Measurements from ENCODE around the gene TRIL.

Gene TRIL

GRCh38 chr7:28939844-28940544 is 18.1 kb downstream of the TRIL start:
- POLR2A ChIA-PET (ENCODE audit: low non-redundant PET): no interaction called here
- no peak for DNase-seq (ENCODE audit: low spot score)
- no peak overlapping the region for H3K27ac ChIP-seq
- CTCF ChIA-PET: interaction anchor here (0.8 to 0.9 kb wide), 2 partner anchors 13 to 17 kb away, joined by 4 read pairs; no protein-coding TSS in a partner anchor
- TF ChIP-seq, protein P1, sequence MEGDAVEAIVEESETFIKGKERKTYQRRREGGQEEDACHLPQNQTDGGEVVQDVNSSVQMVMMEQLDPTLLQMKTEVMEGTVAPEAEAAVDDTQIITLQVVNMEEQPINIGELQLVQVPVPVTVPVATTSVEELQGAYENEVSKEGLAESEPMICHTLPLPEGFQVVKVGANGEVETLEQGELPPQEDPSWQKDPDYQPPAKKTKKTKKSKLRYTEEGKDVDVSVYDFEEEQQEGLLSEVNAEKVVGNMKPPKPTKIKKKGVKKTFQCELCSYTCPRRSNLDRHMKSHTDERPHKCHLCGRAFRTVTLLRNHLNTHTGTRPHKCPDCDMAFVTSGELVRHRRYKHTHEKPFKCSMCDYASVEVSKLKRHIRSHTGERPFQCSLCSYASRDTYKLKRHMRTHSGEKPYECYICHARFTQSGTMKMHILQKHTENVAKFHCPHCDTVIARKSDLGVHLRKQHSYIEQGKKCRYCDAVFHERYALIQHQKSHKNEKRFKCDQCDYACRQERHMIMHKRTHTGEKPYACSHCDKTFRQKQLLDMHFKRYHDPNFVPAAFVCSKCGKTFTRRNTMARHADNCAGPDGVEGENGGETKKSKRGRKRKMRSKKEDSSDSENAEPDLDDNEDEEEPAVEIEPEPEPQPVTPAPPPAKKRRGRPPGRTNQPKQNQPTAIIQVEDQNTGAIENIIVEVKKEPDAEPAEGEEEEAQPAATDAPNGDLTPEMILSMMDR (conservative IDR thresholded peaks at IDR 0.05; ENCODE audit: low read depth): no peak

DNA sequence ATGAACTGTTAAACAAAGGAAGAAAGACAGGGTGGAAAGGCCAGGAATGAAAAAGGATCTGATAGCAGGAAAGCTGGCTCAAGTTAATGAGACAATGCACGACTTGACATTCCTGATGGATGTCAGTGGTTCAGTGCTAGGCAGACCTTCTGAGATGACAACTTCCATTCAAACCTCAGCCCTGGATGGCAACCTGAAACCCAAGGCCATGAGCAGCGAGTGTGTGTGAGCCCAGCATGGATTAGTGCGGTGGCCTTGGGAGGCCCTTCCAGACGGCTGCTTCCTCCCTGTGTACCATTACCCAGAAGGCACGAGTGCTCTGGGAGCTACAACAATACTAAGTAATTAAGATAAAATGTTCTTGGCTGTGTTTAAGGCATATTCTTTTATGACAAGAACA is 18.8 kb downstream of the TRIL start:
- CTCF ChIA-PET: interaction anchor here (0.8 kb wide), 1 partner anchor 16 kb away, joined by 4 read pairs; no protein-coding TSS in a partner anchor
- no peak for DNase-seq (ENCODE audit: low spot score)
- H3K27ac ChIP-seq: no peak overlapping the region

GRCh38 chr7:28937619-28938018 is 20.5 kb downstream of the TRIL start:
- no peak overlapping the region for H3K27ac ChIP-seq
- TF ChIP-seq, protein P1 (conservative IDR thresholded peaks at IDR 0.05; ENCODE audit: low read depth): no peak
- no peak for DNase-seq (ENCODE audit: low spot score)
- ChIA-PET CTCF (interaction anchor here (1.6 to 2.7 kb wide), 3 partner anchors 10 to 19 kb away, joined by 4 to 15 read pairs (median 7); no protein-coding TSS in a partner anchor), POLR2A (ENCODE audit: low non-redundant PET) (no interaction called here)

More for the DNA sequence above, 18.8 kb downstream of the TRIL start:
- POLR2A ChIA-PET (ENCODE audit: low non-redundant PET): no interaction called here
- TF ChIP-seq, protein P1 (conservative IDR thresholded peaks at IDR 0.05; ENCODE audit: low read depth): no peak

DNA sequence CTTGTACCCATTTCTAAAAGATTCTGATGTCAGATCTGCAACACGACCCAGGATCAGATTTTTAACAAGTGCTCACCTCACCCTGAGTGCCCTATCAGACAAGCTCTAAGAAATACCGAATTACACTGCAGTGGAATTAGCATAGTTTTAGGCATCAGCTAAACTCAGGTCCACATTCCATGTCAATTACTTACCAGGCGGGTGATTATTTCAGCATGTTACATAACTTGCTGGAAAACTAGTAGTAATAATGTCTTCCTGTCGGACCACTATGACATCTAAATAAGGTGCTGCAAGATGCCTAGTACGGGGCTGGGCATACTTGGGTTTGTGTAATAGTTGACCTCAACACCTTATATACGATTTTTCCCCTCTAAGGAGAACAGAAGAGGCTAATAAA is 21.0 kb downstream of the TRIL start:
- ChIA-PET CTCF (interaction anchor here (0.7 to 2.7 kb wide), 4 partner anchors 10 to 472 kb away, joined by 4 to 15 read pairs (median 6); no protein-coding TSS in a partner anchor), POLR2A (ENCODE audit: low non-redundant PET) (no interaction called here)
- no peak overlapping the region for H3K27ac ChIP-seq
- TF ChIP-seq, protein P1 (conservative IDR thresholded peaks at IDR 0.05; ENCODE audit: low read depth): no peak
- DNase-seq (ENCODE audit: low spot score): no peak

DNA sequence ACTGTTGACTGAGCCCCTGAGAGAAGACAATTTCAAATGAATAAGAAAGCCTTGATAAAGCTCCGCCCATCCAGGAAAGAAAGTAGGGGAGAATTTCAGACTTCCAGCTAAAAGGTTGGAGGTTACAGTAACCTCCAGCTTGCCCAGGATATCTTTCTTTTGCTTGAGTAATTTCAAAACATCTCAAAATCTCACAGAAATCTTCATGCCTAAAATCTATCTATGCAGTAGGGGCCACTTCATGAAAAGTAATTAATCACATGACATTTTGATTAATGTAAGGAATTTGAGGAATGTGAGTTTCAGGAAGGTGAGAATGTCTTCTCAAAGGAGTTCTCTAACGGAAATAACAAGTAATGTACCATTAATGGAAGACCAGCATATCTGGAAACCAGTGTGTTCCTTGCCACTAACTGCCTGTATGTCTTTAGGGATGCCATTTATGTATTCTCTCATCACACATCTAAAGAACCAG is 24.2 kb downstream of the TRIL start:
- no peak overlapping the region for H3K27ac ChIP-seq
- TF ChIP-seq, protein P1 (conservative IDR thresholded peaks at IDR 0.05; ENCODE audit: low read depth): no peak
- ChIA-PET POLR2A (ENCODE audit: low non-redundant PET) (no interaction called here), CTCF (interaction anchor here (0.7 to 1.6 kb wide), 2 partner anchors 22 to 23 kb away, joined by 3 to 6 read pairs; no protein-coding TSS in a partner anchor)
- DNase-seq (ENCODE audit: low spot score): no peak

GRCh38 chr7:28931565-28931964 is 26.6 kb downstream of the TRIL start:
- TF ChIP-seq, protein P1 (conservative IDR thresholded peaks at IDR 0.05; ENCODE audit: low read depth): no peak
- no peak for DNase-seq (ENCODE audit: low spot score)
- H3K27ac ChIP-seq: no peak overlapping the region
- ChIA-PET POLR2A (ENCODE audit: low non-redundant PET) (interaction anchor here (0.6 kb wide), 1 partner anchor 66 kb away, joined by 3 read pairs; no protein-coding TSS in a partner anchor), CTCF (no interaction called here)

All from RWPE1 (cell line).